Effector CD4-positive, alpha-beta T cell (primary cell): ENCODE results near the gene ZNF804A.
"Not testable (repeated sequence)": the region's sequence is repeated elsewhere in the genome, so short reads cannot be mapped to it uniquely, and the experiment has no call there.

ENCODE experiments used
- DNase-seq: peaks from one replicate; pipeline ENCODE4 v3.0.0-alpha.2; 2020

ZNF804A gene

GRCh38 chr2:184728411-184728810 is 130.1 kb downstream of the ZNF804A start:
- no peak for DNase-seq

- no peak for DNase-seq
Measured at GRCh38 chr2:184729581-184729980, 131.3 kb downstream of the ZNF804A start.

- DNase-seq: no peak
Measured at GRCh38 chr2:184730288-184730687, 132.0 kb downstream of the ZNF804A start.

GRCh38 chr2:184734338-184734737 is 136.0 kb downstream of the ZNF804A start:
- DNase-seq: no peak

GRCh38 chr2:184735611-184736010 is 137.3 kb downstream of the ZNF804A start:
- DNase-seq: no peak

GRCh38 chr2:184743096-184743495 is 144.8 kb downstream of the ZNF804A start:
- no peak for DNase-seq

- no peak for DNase-seq
Measured at GRCh38 chr2:184756161-184756560, 157.8 kb downstream of the ZNF804A start.

GRCh38 chr2:184756885-184757284 is 158.6 kb downstream of the ZNF804A start:
- DNase-seq: no peak

GRCh38 chr2:184759557-184760255 is 161.4 kb downstream of the ZNF804A start:
- not testable (repeated sequence) for DNase-seq

- DNase-seq: no peak
Measured at GRCh38 chr2:184760931-184761330, 162.6 kb downstream of the ZNF804A start.

GRCh38 chr2:184765112-184765895 is 167.0 kb downstream of the ZNF804A start:
- no peak for DNase-seq

GRCh38 chr2:184767059-184767458 is 168.7 kb downstream of the ZNF804A start:
- DNase-seq: no peak

GRCh38 chr2:184769023-184769422 is 170.7 kb downstream of the ZNF804A start:
- no peak for DNase-seq

GRCh38 chr2:184769686-184770085 is 171.4 kb downstream of the ZNF804A start:
- DNase-seq: no peak

GRCh38 chr2:184779777-184780176 is 181.4 kb downstream of the ZNF804A start:
- DNase-seq: no peak

GRCh38 chr2:184780384-184780783 is 182.1 kb downstream of the ZNF804A start:
- DNase-seq: no peak

GRCh38 chr2:184780944-184781343 is 182.6 kb downstream of the ZNF804A start:
- no peak for DNase-seq

GRCh38 chr2:184783576-184783975 is 185.2 kb downstream of the ZNF804A start:
- no peak for DNase-seq

GRCh38 chr2:184793176-184793575 is 194.8 kb downstream of the ZNF804A start:
- no peak for DNase-seq

GRCh38 chr2:184799379-184799778 is 201.1 kb downstream of the ZNF804A start:
- no peak for DNase-seq

GRCh38 chr2:184814421-184814820 is 216.1 kb downstream of the ZNF804A start:
- DNase-seq: no peak

- no peak for DNase-seq
Measured at GRCh38 chr2:184815824-184816223, 217.5 kb downstream of the ZNF804A start.

- no peak for DNase-seq
Measured at GRCh38 chr2:184824597-184824996, 226.3 kb downstream of the ZNF804A start.

- DNase-seq: no peak
Measured at GRCh38 chr2:184830531-184830930, 232.2 kb downstream of the ZNF804A start.
